ENCODE measurements around the gene SLC29A1.

Gene SLC29A1
- long read RNA-seq, transcript SLC29A1-201 (12 exons, 2,159 nt) = minor isoform, 12 of 1,676 reads
- long read RNA-seq, transcript SLC29A1-206 (13 exons, 2,183 nt) = major isoform, 956 of 1,676 reads
- long read RNA-seq, partial matches to known transcripts = 272 of 1,676 reads
- long read RNA-seq, other reads (novel, unspliced or antisense) = 431 of 1,676 reads

DNA sequence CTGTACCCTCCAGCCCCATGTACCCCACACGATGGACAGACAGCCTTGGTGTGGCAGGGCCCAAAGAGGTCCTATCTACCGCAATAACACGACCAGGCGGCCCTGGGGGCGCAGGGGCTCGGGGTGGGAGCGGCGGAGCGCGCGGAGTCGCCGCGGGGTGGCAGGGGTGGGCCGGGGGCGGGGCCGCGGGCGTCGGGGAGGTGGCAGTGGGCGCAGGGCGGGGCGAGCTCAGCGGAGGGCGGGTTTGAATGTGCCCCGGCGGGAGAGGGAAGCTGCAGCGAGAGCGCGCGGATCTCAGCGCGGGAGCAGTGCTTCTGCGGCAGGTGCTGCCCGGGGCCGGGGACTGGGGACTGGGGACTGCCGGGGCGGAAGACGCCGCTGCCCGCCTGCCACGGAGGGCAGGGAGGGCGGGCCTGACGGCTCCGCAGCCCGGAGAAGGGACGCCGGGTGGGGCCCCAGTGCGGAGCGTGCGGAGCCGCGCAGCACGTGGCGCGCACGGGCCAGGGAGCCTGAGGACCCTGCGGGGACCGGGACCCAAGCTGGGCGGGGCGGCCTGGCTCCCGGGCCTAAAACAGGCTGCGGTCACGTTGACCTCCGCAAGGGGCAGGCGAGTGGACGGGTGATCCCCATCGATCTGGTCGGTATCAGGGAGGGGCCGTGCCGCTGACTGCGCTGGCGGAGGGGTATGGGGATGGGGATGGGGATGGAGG, at the start of gene SLC29A1:
SLC29A1 (plus strand) TSS at position 277 of the 710 bp plus-strand sequence. CDS start 3,719 bp downstream, outside the sequence.
- Histone ChIP-seq H3K27ac (replicated peaks) (peak within 1 kb of the TSS; percentile 86), H3K4me3 (replicated peaks; ENCODE audit: insufficient read depth, low read length) (peak within 1 kb of the TSS; percentile 78), H3K27me3 (ENCODE audit: insufficient read depth, poor library complexity, severe bottlenecking) (no peaks in the 10 kb centered on the region)
- TF ChIP-seq POLR2AphosphoS5 (IDR thresholded peaks at IDR 0.05; ENCODE audit: low read depth) (peak; percentile 90), GABPA (IDR thresholded peaks at IDR 0.05; ENCODE audit: low read depth) (no peak)
- peak; percentile 77 to 88 for DNase-seq (ENCODE audit: low read depth in 1 of 2, low spot score in 1 of 2)

DNA sequence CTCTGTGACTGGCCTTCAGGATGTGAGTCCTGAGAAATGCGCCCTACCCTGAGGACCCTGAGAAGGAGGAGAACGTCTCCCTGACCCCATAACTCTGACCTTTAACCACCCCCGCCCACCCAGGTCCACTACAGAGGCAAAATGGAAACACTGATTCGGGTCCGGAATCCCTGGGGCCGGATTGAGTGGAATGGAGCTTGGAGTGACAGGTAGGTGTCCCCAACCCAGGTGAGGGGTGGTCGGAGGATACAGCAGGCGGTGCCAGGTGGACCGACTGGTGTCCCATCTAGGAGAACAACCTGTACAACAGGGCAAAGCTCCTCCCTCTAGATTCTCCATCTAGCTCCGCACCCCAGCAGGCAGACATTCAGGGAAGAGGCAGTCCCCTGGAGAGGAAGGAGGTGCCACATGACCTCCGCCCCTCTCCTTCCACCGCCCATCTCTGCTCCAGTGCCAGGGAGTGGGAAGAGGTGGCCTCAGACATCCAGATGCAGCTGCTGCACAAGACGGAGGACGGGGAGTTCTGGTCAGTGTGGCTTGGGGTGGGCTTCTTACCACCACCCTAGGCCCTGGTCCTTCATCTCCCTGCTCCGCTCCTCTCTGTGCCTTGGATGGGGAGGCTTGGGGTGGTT, 47.1 kb upstream of the SLC29A1 start:
- Histone ChIP-seq H3K27me3 (ENCODE audit: insufficient read depth, poor library complexity, severe bottlenecking) (no peaks in the 10 kb centered on the region), H3K4me3 (replicated peaks; ENCODE audit: insufficient read depth, low read length) (no peak overlapping the region), H3K27ac (replicated peaks) (no peak overlapping the region)
- DNase-seq (ENCODE audit: low read depth in 1 of 2, low spot score in 1 of 2) = no peak
- TF ChIP-seq SPI1 (IDR thresholded peaks at IDR 0.05; ENCODE audit: borderline replicate concordance, low read depth) (no peak), POLR2AphosphoS5 (IDR thresholded peaks at IDR 0.05; ENCODE audit: low read depth) (no peak), GABPA (IDR thresholded peaks at IDR 0.05; ENCODE audit: low read depth) (no peak)
- TF ChIP-seq, protein P1, sequence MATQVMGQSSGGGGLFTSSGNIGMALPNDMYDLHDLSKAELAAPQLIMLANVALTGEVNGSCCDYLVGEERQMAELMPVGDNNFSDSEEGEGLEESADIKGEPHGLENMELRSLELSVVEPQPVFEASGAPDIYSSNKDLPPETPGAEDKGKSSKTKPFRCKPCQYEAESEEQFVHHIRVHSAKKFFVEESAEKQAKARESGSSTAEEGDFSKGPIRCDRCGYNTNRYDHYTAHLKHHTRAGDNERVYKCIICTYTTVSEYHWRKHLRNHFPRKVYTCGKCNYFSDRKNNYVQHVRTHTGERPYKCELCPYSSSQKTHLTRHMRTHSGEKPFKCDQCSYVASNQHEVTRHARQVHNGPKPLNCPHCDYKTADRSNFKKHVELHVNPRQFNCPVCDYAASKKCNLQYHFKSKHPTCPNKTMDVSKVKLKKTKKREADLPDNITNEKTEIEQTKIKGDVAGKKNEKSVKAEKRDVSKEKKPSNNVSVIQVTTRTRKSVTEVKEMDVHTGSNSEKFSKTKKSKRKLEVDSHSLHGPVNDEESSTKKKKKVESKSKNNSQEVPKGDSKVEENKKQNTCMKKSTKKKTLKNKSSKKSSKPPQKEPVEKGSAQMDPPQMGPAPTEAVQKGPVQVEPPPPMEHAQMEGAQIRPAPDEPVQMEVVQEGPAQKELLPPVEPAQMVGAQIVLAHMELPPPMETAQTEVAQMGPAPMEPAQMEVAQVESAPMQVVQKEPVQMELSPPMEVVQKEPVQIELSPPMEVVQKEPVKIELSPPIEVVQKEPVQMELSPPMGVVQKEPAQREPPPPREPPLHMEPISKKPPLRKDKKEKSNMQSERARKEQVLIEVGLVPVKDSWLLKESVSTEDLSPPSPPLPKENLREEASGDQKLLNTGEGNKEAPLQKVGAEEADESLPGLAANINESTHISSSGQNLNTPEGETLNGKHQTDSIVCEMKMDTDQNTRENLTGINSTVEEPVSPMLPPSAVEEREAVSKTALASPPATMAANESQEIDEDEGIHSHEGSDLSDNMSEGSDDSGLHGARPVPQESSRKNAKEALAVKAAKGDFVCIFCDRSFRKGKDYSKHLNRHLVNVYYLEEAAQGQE (IDR thresholded peaks at IDR 0.05; ENCODE audit: insufficient replicate concordance, low read depth) = no peak
- TF ChIP-seq, protein P2, sequence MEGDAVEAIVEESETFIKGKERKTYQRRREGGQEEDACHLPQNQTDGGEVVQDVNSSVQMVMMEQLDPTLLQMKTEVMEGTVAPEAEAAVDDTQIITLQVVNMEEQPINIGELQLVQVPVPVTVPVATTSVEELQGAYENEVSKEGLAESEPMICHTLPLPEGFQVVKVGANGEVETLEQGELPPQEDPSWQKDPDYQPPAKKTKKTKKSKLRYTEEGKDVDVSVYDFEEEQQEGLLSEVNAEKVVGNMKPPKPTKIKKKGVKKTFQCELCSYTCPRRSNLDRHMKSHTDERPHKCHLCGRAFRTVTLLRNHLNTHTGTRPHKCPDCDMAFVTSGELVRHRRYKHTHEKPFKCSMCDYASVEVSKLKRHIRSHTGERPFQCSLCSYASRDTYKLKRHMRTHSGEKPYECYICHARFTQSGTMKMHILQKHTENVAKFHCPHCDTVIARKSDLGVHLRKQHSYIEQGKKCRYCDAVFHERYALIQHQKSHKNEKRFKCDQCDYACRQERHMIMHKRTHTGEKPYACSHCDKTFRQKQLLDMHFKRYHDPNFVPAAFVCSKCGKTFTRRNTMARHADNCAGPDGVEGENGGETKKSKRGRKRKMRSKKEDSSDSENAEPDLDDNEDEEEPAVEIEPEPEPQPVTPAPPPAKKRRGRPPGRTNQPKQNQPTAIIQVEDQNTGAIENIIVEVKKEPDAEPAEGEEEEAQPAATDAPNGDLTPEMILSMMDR (IDR thresholded peaks at IDR 0.05; ENCODE audit: insufficient read depth, low read length) = no peak

DNA sequence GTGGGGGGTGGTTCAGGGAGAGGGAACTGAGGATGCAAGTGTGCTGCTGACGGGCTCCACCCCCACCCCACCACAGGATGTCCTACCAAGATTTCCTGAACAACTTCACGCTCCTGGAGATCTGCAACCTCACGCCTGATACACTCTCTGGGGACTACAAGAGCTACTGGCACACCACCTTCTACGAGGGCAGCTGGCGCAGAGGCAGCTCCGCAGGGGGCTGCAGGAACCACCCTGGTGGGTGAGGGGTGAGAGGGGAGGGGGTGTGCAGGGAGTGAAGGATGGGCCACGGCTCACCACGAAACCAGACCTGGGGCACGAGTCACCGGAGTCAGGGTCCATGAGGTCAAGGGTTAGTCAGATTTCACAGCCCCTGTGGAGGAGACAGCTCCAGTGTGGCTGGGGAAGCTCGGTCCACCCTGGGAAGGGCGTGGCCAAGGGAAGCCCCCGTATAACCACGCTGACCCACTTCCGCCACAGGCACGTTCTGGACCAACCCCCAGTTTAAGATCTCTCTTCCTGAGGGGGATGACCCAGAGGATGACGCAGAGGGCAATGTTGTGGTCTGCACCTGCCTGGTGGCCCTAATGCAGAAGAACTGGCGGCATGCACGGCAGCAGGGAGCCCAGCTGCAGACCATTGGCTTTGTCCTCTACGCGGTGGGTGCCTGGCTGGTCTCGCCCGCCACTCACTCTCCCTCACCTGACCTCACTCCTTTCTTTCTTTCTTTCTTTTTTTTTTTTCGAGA, 46.5 kb upstream of the SLC29A1 start:
- TF ChIP-seq, protein P1 (IDR thresholded peaks at IDR 0.05; ENCODE audit: insufficient replicate concordance, low read depth) = no peak
- TF ChIP-seq, protein P2 (IDR thresholded peaks at IDR 0.05; ENCODE audit: insufficient read depth, low read length) = no peak
- TF ChIP-seq SPI1 (IDR thresholded peaks at IDR 0.05; ENCODE audit: borderline replicate concordance, low read depth) (no peak), GABPA (IDR thresholded peaks at IDR 0.05; ENCODE audit: low read depth) (no peak), POLR2AphosphoS5 (IDR thresholded peaks at IDR 0.05; ENCODE audit: low read depth) (no peak)
- no peak for DNase-seq (ENCODE audit: low read depth in 1 of 2, low spot score in 1 of 2)
- H3K27me3 ChIP-seq (ENCODE audit: insufficient read depth, poor library complexity, severe bottlenecking) = no peaks in the 10 kb centered on the region
- no peak overlapping the region for H3K27ac ChIP-seq (replicated peaks)
- H3K4me3 ChIP-seq (replicated peaks; ENCODE audit: insufficient read depth, low read length) = no peak overlapping the region

All from HL-60 (cell line).